ENCODE results near the gene IQSEC1.

GRCh38 chr3:13014755-13015285, 58.4 kb downstream of the IQSEC1 start:
- TF ChIP-seq POLR2AphosphoS5 (IDR thresholded peaks at IDR 0.05; ENCODE audit: low read depth, low read length) (no peak), POLR2A (IDR thresholded peaks at IDR 0.05; ENCODE audit: low read depth, low read length) (no peak), TAF1 (IDR thresholded peaks at IDR 0.05; ENCODE audit: low read depth, low read length) (no peak), SPI1 (IDR thresholded peaks at IDR 0.05; ENCODE audit: low read depth, low read length) (no peak), PAX5 (IDR thresholded peaks at IDR 0.05; ENCODE audit: insufficient read depth, low read length, severe bottlenecking) (no peak)
